Measurements from ENCODE around the gene TRPC4AP.
"Not testable (repeated sequence)": the region's sequence is repeated elsewhere in the genome, so short reads cannot be mapped to it uniquely, and the experiment has no call there.

The TRPC4AP gene

DNA sequence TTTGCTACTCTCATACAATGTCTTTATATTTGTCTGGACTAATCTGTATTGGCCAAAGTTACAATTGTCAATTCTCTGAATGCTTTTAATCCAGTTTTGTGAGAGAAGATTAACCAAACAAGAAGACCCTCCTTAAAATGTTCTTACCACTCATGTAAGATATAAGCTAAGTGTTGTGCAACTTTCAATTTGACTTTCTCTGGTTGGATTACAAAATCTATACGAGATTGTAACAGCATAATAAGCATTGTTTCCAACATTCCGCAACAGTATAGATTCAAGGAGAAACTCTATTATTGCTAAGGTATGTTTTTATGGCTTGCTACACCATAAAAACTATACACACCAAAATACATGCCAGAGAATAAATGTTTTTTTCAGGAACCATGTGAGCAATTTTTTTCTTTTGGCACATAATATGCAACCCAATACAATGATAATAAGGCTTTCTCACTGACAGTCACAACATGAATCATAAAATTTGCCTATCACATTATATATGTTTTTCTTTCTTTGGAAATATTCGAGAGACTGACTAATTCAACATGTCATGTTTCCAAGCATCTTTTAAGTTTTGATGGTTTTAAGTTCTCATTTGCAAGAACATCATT, 12.2 kb upstream of the TRPC4AP start:
- no peak for FAIRE-seq

DNA sequence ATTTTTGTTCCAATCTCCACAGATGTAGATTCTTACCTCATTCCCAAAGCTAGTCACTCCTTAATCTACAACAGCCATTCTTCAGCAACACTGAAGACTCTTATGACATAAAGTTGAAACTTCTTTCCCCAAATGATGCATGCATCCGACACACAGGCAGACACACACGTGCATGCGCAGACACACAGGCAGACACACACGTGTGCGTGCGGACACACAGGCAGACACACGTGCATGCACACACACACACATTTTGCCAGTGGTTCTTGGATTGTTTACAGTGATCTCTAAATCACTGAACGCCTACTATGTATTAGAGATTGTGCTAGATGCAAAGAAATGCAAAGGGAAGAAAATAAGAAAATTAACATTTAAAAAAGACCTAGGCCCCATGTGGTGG, 9.0 kb upstream of the TRPC4AP start:
- FAIRE-seq: no peak

DNA sequence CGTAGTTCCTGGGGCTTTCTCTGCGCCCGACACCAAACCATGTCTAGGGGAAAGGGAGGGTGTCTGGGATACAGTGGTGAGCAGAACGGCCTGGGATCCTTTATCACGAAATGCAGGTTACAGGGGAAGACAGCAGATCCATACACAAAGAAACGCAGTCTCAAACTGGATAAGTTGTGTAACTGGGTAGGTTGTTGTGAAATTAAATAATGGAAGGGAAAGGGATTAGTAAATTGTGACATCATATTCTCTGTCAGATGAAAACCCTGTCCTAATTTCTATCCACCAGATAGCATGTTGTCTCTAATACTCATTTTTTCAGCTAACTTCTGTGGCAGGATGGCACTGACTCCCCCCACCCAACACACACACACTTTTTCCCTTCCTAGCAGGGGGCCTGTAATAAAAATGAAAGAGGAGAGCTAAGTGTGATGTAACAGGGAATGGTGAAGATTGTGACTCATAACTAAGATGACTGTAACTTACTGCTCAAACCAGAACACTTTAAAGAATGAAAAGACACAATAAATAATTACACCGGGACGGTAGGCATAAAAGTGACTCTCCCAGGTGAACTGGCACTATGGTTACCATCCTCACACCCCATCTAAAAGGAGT, 769 bp upstream of the TRPC4AP start:
- no peak for FAIRE-seq

DNA sequence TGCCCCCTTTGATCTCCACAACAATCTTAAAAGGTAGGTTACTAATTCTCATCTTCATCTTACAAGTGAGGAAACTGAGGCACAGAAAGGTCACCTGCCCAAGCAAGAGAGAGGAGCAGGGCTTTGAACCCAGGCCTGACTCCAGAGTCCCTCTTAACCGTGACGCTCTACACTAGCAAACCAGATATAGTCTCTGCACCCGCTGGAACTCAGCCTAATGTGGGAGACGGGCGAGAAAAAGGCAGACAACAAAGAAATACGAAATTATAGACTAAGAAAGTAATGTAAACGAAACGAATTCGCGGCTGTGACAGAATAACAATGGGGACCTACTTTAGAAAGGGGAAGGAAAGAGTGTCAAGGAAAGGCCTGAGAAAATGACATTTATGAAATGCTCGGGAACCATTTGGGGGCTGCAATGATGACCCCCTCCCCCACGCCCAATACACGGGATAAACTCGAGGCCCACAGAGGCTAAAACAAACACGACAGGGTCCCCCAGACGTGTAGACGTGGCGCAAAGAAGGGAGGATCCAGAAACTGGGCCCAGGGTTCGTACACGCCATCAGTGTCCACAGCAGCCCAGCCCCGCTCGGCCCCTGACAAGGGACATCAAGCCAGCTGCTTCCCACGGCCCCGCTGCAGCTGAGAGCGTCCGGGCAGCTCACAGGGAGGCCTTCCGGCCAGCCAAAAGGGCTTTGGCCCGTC, 637 bp downstream of the TRPC4AP start:
- FAIRE-seq: no peak

DNA sequence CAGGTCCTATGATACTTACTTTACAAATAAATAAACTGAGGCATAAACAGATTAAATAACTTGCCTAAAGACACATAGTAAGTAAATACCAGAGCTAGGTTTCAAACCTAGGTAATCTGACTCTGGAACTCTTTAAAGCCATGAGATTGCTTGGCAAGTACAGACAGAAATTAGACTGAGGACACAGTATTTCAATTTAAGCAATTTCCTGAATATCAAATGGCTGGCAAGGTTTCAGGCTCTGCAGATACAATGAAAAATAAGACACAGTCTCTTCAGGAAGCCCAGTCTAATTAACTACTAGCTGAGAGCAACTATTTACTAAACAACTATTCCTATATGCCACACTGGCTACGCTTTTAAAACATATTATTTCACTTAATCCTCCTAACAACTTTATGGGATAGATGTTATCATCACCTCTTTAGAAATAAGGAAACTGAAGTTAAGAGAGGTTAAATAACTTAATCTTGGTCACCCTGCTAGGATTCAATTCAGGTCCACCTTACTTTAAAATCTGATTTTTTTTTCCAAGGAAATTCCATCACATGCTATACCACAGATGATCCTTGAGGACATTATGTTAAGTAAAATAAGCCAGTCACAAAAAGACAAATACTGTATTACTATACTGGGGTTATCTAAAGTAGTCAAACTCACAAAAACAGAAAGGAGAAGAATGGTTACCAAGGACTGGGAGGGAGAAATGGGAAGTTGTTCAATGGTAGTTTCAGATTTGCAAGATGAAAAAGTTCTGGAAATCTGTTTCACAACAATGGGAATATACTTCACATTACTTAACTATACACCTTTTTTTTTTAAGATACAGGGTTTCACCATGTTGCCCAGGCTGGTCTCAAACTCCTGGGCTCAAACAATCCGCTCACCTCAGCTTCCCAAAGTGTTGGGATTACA, 4.1 kb downstream of the TRPC4AP start:
- no peak for FAIRE-seq

DNA sequence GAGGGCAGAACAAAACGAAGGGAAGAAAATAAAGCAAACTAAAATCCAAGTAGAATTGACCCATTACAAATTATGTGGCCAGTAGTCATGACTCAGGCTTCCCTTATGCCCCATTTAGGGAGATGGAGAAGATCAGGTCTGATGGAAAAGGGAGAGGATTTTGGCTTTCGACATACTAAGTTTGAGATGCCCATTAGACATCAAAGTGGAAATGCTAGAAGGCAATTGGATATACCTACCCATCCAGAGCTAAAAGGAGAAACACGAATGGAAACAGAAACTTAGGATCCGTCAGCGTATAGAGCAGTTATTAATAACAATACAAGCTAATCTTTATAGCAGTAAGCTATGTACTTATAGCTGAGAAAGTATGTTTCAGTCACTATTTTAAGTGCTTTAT, 4.8 kb downstream of the TRPC4AP start:
- FAIRE-seq: no peak

DNA sequence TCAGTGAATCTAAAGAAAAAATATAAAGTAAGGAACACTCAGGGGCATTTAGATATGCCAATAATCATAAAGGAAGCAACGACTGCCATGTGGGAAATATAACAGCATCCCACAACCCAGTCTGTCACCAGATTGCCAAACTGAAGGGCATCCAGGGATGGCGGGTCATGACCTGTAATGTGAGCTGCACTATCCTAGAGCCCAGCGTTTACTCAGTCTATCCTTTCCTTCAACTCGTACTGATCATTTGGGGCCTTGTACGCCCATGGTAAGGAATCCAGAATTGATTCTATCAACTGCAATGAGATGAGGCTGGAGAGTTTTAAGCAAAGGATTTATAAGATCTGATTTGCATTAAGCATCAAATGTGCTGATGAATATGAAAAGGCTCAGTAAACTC, 5.3 kb downstream of the TRPC4AP start:
- no peak for FAIRE-seq

DNA sequence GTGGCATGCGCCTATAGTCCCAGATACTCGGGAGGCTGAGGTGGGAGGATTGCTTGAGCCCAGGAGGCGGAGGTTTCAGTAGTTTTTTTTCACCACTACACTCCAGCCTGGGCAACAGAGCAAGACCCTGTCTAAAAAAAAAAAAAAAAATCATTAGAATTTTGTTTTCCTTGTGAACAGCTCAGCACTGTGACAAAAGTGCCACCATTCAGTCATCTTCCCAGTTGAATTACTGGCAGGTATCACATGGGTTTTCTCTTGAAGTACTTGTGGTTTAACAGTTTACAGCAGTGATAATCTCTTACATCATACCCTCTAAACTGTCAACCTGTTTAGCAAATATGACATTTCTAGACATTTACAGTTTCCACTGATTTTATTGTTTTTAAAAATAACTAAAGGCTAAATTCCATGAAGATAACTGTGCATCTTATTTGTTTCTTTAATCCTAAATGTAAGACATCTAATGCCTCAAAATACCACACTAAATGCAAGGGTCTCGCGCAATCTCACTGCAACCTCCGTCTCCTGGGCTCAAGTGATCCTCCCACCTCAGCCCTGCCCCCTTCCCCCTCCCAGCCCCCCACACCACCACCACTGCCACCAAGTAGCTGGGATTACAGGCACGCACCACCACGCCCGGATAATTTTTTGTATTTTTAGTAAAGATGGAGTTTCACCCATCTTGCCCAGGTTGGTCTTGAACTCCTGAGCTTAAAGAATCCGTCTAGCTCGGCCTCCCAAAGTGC, 7.0 kb downstream of the TRPC4AP start:
- FAIRE-seq: no peak

DNA sequence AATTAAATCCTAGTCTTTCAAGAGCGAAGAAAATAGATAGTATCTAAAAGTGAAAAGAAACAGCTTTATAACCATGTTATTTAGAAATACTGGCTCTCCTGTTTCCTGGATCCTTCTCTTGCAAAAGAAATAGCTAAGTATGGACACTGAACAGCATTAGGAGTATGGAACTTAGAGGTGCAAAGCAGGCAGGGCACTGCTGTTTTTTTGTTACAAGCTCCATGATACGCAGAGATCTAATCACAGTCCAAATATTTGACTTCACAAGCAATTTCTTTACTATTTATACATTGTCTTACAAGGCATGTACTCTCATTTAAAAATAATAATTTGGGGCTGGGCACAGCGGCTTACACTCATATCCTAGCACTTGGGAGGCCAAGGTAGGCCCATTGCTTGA, 7.6 kb downstream of the TRPC4AP start:
- FAIRE-seq: no peak

DNA sequence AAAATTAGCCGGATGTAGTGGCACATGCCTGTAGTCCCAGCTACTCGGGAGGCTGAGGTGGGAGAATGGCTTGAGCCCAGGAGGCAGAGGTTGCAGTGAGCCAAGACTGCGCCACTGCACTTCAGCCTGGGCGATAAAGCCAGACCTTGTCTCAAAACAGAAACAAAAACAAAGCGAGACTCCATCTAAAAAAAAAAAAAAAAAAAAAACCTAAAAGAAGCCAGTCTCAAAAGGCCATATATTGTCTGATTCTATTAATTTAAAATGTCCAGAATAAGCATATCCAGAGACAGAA, 12.3 kb downstream of the TRPC4AP start:
- FAIRE-seq: not testable (repeated sequence)

DNA sequence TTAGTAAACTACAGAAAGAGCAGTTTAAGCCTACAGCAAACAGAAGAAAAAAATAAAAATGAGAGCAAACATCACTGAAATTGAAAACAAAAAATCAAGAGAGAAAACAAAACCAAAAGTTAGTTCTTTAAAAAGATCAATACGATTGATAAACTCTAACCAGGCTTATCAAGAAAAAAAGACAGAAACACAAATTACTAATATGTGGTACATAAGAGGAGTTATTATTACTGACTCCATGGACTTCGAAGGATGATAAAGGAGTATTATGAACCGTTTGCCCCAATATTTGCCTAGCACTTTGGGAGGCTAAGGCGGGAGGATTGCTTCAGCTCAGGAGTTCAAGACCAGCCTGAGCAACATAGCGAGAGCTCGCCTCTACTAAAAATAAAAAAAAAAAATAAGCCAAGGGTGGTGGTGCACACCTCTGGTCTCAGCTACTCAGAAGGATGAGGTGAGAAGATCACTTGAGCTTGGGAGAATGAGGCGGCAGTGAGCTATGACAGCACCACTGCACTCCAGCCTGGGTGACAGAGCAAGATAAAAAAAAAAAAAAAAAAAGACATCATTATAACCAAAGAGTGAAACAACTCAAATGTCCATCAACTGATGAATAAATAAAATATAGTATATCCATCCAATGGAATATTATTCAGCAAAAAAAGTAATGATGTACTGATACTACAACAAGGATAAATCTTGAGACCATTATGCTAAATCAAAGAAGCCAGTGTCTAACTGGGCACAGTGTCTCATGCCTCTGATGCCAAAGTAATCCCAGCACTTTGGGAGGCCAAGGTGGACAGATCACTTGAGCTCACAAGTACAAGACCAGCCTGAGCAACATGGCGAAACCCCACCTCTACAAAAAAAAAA, 12.9 kb downstream of the TRPC4AP start:
- FAIRE-seq: no peak

DNA sequence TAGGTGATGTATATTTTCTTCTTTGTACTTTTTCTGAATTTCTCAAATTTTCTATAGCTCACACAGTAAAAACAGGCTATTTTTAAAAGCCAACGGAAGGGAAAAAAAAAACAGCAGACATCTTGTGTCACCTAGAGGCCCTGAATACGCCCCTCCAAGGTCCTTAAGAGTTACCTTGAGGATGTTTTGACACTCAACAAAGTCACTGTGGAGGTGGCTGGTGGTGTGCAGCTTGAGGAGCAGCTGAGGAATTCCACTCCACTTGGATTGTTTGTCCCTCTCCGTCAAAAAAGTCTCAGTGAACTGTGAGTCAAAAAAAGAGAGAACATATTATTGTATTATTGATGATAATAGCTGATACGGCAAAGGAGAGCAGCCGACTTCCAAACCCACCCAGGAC, 14.7 kb downstream of the TRPC4AP start:
- FAIRE-seq: no peak

DNA sequence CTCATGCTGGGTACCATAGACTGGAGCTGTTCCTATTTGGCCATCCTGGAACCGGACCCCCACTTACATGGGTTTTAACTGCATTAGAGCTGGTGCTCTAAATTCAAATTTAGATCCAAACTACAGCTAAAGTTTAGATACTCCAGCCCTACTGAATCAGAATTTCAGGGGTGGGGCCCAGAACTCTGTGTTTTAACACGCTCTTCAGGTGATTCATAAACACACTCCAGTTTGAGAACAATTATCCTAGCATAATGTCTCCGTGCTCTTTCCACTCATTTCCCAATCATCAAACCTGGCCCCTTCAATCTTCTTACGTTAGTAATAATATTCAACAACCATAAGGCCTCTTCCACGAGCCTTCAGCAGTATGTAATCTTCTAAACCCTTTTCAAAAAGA, 15.3 kb downstream of the TRPC4AP start:
- no peak for FAIRE-seq

DNA sequence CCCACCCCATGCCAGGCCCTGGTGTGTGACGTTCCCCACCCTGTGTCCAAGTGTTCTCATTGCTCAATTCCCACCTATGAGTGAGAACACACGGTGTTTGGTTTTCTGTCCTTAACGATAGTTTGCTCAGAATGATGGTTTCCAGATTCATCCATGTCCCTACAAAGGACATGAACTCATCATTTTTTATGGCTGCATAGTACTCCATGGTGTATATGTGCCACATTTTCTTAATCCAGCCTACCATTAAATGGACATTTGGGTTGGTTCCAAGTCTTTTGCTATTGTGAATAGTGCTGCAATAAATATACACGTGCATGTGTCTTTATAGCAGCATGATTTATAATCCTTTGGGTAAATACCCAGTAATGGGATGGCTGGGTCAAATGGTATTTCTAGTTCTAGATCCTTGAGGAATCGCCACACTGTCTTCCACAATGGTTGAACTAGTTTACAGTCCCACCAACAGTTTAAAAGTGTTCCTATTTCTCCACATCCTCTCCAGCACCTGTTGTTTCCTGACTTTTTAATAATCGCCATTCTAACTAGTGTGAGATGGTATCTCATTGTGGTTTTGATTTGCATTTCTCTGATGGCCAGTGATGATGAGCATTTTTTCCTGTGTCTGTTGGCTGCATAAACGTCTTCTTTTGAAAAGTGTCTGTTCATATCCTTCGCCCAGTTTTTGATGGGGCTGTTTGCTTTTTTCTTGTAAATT, 21.0 kb downstream of the TRPC4AP start:
- FAIRE-seq: not testable (repeated sequence)

DNA sequence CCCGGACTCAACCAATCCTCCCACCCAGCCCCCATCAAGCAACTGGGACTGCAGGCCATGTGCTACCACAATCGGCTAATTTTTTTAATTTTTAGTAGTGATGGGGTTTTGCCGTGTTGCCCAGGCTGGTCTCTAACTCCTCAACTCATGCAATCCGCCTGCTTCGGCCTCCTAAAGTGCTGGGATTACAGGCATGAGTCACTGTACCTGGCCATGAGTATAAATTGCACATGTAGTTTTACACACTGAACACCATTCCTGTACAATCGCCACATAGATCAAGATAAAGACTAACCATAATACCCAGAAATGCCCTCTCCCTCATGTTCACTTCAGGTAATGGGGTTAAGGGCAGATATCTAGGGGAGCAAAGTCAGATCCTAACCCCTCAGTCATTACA, 26.4 kb downstream of the TRPC4AP start:
- FAIRE-seq: no peak

DNA sequence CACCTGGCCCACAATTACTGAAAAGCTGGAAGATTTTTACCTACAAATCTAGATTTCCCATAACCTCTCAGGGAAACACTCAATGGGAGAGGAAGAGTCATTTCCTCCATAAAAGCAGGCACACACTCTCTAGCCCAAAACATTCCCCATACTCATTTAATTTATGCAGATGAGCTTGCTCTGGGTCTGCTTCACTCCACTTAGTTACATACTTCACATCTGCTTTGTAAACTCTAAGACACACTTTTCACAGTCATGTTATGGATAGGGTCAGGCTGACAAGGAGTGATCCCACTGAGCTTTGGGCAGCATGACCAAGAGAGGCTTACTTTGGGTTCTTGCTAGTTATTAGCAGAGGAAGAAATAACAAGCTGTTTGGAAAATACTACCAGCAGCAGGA, 27.4 kb downstream of the TRPC4AP start:
- no peak for FAIRE-seq

DNA sequence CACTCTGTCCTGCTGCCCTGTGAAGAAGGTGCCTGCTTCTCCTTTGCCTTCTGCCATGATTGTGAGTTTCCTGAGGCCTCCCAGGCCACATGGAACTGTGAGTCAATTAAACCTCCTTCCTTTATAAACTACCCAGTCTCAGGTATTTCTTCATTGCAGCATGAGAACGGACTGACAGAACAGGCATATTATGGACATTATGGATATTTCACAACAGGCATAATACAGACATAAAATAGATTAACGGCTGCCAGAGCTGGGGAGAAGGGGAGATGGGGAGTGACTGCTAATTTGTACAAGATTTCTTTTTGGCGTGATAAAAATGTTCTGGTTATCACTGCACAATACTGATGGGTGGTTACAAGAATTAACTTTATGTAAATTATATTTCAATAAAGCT, 29.4 kb downstream of the TRPC4AP start:
- no peak for FAIRE-seq

DNA sequence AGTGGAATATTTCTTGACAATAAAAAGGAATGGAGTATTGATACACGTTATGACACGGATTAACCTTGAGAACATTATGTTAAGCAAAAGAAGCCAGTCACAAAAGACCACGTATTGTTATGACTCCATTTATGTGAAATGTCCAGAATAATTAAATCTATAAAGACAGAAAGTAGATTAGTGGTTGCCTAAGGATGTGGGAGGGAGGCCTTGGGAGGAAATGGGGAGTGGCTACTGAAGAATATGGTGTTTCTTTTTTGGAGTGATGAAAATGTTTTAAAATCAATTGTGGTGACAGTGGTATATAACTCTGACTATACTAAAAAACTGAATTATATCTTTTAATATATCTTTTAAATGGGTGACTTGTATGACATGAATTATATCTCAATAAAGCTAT, 30.1 kb downstream of the TRPC4AP start:
- FAIRE-seq: no peak

DNA sequence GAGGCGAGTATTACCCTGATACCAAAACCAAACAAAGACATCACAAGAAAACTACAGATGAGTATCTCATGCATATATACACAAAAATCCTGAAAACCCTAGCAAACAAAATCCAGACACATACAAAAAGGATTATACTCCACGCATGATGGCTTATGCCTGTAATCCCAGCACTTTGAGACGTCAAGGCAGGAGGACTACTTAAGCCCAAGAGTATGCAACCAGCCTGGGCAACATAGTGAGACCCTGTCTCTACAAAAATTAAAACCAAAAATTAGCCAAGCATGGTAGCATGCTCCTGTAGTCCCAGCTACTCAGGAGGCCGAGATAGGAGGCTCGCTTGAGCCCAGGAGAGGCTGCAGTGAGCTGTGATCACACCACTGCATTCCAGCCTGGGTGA, 32.4 kb downstream of the TRPC4AP start:
- FAIRE-seq: no peak

DNA sequence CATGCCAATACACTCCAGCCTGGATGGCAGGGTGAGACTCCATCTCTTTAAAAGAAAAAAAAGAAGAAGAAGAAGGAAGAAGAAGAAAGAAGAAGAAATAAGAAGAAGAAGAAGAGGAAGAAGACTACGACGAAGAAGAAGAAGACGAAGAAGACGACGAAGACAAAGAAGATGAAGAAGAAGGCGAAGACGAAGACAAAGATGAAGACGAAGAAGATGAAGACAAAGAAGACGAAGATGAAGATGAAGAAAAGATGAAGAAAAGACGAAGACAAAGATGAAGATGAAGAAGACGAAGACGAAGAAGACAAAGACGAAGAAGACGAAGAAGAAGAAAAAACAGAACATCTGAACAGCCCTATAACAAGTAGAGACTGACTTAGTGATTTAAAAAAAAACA, 33.0 kb downstream of the TRPC4AP start:
- FAIRE-seq: no peak

DNA sequence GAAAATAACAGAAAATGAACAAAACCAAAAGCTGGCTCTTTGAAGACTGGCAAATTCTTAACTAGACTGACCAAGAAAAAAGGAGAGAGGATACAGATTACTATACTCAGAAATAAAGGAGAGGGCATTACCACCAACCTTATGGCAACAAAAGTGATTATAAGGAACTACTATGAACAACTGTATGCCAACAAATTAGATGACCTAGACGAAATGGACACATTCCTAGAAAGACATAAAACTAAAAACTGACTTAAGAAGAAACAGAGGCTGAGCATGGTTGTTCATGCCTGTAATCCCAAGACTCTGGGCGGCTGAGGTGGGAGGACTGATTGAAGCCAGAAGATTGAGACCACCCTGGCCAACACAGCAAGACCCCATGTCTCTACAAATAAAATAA, 33.5 kb downstream of the TRPC4AP start:
- FAIRE-seq: no peak

All from islet of Langerhans (tissue), 1 donor.